ENCODE results near the gene HOXD4.

The HOXD4 gene

GRCh38 chr2:176156807-176157498, 5.6 kb downstream of the HOXD4 start, which contains the start of gene HOXD3:
TSS of gene HOXD3 (plus strand) at chr2:176157307. CDS start at chr2:176169115, 11,808 bp downstream.
- intact Hi-C loops (cut with DNase I; ENCODE audit: low total_unique reads), result loop anchor here (10.0 kb wide), 1 partner anchor 98 kb away; no protein-coding TSS in a partner anchor
- Histone ChIP-seq H3K4me1 (peaks cover 0 to 39% (median 27%) of the 10 kb centered on the region in 4 donors), H3K9me3 (no peaks in the 10 kb centered on the region), H3K27ac (no peak within 1 kb of the TSS), H3K27me3 (peaks cover 0 to 72% of the 10 kb centered on the region in 2 donors), H3K36me3 (peaks cover 8 to 31% (median 15%) of the 10 kb centered on the region in 3 donors), H3K4me3 (no peak within 1 kb of the TSS)
- no peak for TF ChIP-seq CTCF (IDR thresholded peaks at IDR 0.05)
- DNase-seq, result no peak

- no peaks in the 10 kb centered on the region for H3K9me3 ChIP-seq
- H3K36me3 ChIP-seq, result peaks cover 6 to 24% (median 10%) of the 10 kb centered on the region in 3 donors
- H3K27ac ChIP-seq, result no peak overlapping the region
- no peak for TF ChIP-seq CTCF (IDR thresholded peaks at IDR 0.05)
- H3K27me3 ChIP-seq, result peaks cover 0 to 70% of the 10 kb centered on the region in 2 donors
- peaks cover 0 to 46% (median 33%) of the 10 kb centered on the region in 4 donors for H3K4me1 ChIP-seq
- H3K4me3 ChIP-seq, result no peak overlapping the region
- intact Hi-C loops (cut with DNase I; ENCODE audit: low total_unique reads), result loop anchor here (10.0 kb wide), 1 partner anchor 97 kb away; no protein-coding TSS in a partner anchor
- DNase-seq, result no peak
Observed at GRCh38 chr2:176157499-176158185, 6.3 kb downstream of the HOXD4 start.

- intact Hi-C loops (cut with DNase I; ENCODE audit: low total_unique reads), result loop anchor here (10.0 kb wide), 1 partner anchor 97 kb away; no protein-coding TSS in a partner anchor
- no peak for TF ChIP-seq CTCF (IDR thresholded peaks at IDR 0.05)
- no peak overlapping the region for H3K27ac ChIP-seq
- peaks cover 0 to 70% of the 10 kb centered on the region in 2 donors for H3K27me3 ChIP-seq
- H3K4me1 ChIP-seq, result peaks cover 0 to 50% (median 35%) of the 10 kb centered on the region in 4 donors
- DNase-seq, result no peak
- no peaks in the 10 kb centered on the region for H3K9me3 ChIP-seq
- peaks cover under 1 to 19% (median 5%) of the 10 kb centered on the region in 3 donors for H3K36me3 ChIP-seq
- no peak overlapping the region for H3K4me3 ChIP-seq
Observed at GRCh38 chr2:176158186-176158591, 6.8 kb downstream of the HOXD4 start.

GRCh38 chr2:176158855-176159662, 7.7 kb downstream of the HOXD4 start:
- DNase-seq, result no peak
- H3K4me3 ChIP-seq, result peak overlapping the region in 1 of 2 donors; percentile 41
- H3K4me1 ChIP-seq, result peaks cover 0 to 50% (median 35%) of the 10 kb centered on the region in 4 donors
- no peak for TF ChIP-seq CTCF (IDR thresholded peaks at IDR 0.05)
- intact Hi-C loops (cut with DNase I; ENCODE audit: low total_unique reads), result loop anchor here (10.0 kb wide), 1 partner anchor 96 kb away; no protein-coding TSS in a partner anchor
- H3K36me3 ChIP-seq, result peaks cover 0 to 11% (median 0%) of the 10 kb centered on the region in 3 donors
- H3K9me3 ChIP-seq, result no peaks in the 10 kb centered on the region
- H3K27me3 ChIP-seq, result peaks cover 0 to 78% of the 10 kb centered on the region in 2 donors
- no peak overlapping the region for H3K27ac ChIP-seq

- intact Hi-C loops (cut with DNase I; ENCODE audit: low total_unique reads), result loop anchor here (10.0 kb wide), 1 partner anchor 95 kb away; no protein-coding TSS in a partner anchor
- Histone ChIP-seq H3K9me3 (peaks cover 0 to 7% (median 0%) of the 10 kb centered on the region in 3 donors), H3K27me3 (peaks cover 0 to 82% of the 10 kb centered on the region in 2 donors), H3K36me3 (peaks cover 0 to 8% (median 0%) of the 10 kb centered on the region in 3 donors), H3K4me1 (peaks cover 0 to 54% (median 37%) of the 10 kb centered on the region in 4 donors), H3K27ac (no peak overlapping the region), H3K4me3 (peak overlapping the region; percentile 28 to 41)
- no peak for TF ChIP-seq CTCF (IDR thresholded peaks at IDR 0.05)
- DNase-seq, result no peak
Observed at GRCh38 chr2:176159663-176160250, 8.4 kb downstream of the HOXD4 start.
